ENCODE measurements around the gene DLG3. TPM values are rescaled to one million over a fixed set of nuclear protein-coding genes. Genes with fewer than 3 reads are reported as not detected.

Gene DLG3
- total RNA-seq, 1 experiment from 2014 or later = 71.2 TPM

- no peak overlapping the region for H4K5ac ChIP-seq (ENCODE audit: insufficient read length, low read depth, low read length)
- no peaks in the 10 kb centered on the region for H3K27me3 ChIP-seq (ENCODE audit: insufficient read depth, low read length)
- no peak overlapping the region for H3K27ac Mint-ChIP-seq
- H2AK5ac ChIP-seq (ENCODE audit: insufficient read length, low read length) = no peak overlapping the region
- DNase-seq = no peak
- H3K4me1 Mint-ChIP-seq = no peaks in the 10 kb centered on the region
- H3K9me3 Mint-ChIP-seq = peaks cover 38 to 63% of the 10 kb centered on the region in 2 experiments
- no peak overlapping the region for H3T11ph ChIP-seq (ENCODE audit: low read length)
- H4K8ac ChIP-seq (replicated peaks; ENCODE audit: insufficient read length, low read depth, low read length) = no peak overlapping the region
- H3K4me2 ChIP-seq (ENCODE audit: insufficient read depth, insufficient read length, low read length) = no peak overlapping the region
- H3K9me3 ChIP-seq (ENCODE audit: control insufficient read depth, low read depth, low read length) = peaks cover 7% of the 10 kb centered on the region
- no peak overlapping the region for H3K18ac ChIP-seq (ENCODE audit: insufficient read length, low read depth, low read length)
- no peak overlapping the region for H2BK120ac ChIP-seq (ENCODE audit: low read depth, low read length, poor library complexity, severe bottlenecking)
- no peak overlapping the region for H3K56ac ChIP-seq (ENCODE audit: insufficient read length, low read depth, low read length)
- TF ChIP-seq CTCF (conservative IDR thresholded peaks at IDR 0.05) = 0 out of 3 replicates have a peak, but pooled peaks have one; percentile 4
- H2BK5ac ChIP-seq (ENCODE audit: insufficient read length, low read length) = no peak overlapping the region
- no peak overlapping the region for H2BK12ac ChIP-seq (ENCODE audit: insufficient read length, low read depth, low read length)
- no peak overlapping the region for H2BK20ac ChIP-seq (ENCODE audit: low read depth, low read length, poor library complexity, severe bottlenecking)
- no peak overlapping the region for H3K23ac ChIP-seq (ENCODE audit: insufficient read length, low read depth, low read length)
- no peaks in the 10 kb centered on the region for H3K79me2 ChIP-seq (ENCODE audit: insufficient read depth, low read length)
- no peak overlapping the region for H2BK15ac ChIP-seq (ENCODE audit: low read depth, low read length)
- no peaks in the 10 kb centered on the region for H3K79me1 ChIP-seq (ENCODE audit: insufficient read depth, low read depth, low read length, poor library complexity, severe bottlenecking)
- no peak overlapping the region for H3K4me3 Mint-ChIP-seq
- H4K91ac ChIP-seq (ENCODE audit: insufficient read length, low read depth, low read length) = no peak overlapping the region
- no peak overlapping the region for H3K14ac ChIP-seq (ENCODE audit: insufficient read depth, low read length)
- H3K27ac ChIP-seq (ENCODE audit: insufficient read length, low read depth, low read length) = no peak overlapping the region
- H3K4me1 ChIP-seq (ENCODE audit: insufficient read depth, low read length) = no peaks in the 10 kb centered on the region
- no peaks in the 10 kb centered on the region for H4K20me1 ChIP-seq (ENCODE audit: control insufficient read depth, insufficient read depth, insufficient read length)
- no CpG with 5 or more reads among the region's 2 CpGs for WGBS (ENCODE audit: extremely low coverage, insufficient read length, low lambda C conversion rate)
- no peak overlapping the region for H3K9ac ChIP-seq (ENCODE audit: extremely low read depth, insufficient read length, low read length)
- H3K27me3 Mint-ChIP-seq (ENCODE audit: low read depth) = no peaks in the 10 kb centered on the region; the same call in 1 of the 2 replicates
- H3K23me2 ChIP-seq (ENCODE audit: insufficient read length, low read depth, low read length, poor library complexity, severe bottlenecking) = no peaks in the 10 kb centered on the region
- no peak overlapping the region for H3K4ac ChIP-seq (ENCODE audit: low read depth, low read length)
- no peaks in the 10 kb centered on the region for H3K36me3 Mint-ChIP-seq (ENCODE audit: insufficient read depth in 1 of 3, low read depth in 3 of 3)
- no peak overlapping the region for H2AFZ ChIP-seq (ENCODE audit: low read length)
These were observed 109.9 kb downstream of the DLG3 start for GRCh38 chrX:70554523-70554922.

Data from H9 (cell line).